ENCODE measurements around the gene SCAF8.
"Not testable (repeated sequence)": the region's sequence is repeated elsewhere in the genome, so short reads cannot be mapped to it uniquely, and the experiment has no call there.

SCAF8 gene

DNA sequence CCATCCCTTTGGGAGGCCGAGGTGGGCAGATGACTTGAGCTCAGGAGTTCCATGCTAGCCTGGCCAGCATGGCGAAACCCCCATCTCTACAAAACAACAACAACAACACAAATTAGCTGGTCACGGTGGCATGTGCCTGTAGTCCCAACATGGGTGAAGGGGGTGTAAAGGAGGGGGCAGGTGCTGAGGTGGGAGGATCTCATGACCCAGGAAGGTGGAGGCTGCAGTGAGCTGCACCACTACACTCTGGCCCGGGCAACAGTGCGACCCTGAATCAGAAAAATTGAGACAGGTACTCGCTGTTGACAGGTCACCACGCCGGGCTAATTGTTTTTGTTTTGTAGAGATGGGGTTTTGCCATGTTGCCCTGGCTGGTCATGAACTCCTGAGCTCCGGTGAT, 4.2 kb downstream of the SCAF8 start:
- no peak for DNase-seq

DNA sequence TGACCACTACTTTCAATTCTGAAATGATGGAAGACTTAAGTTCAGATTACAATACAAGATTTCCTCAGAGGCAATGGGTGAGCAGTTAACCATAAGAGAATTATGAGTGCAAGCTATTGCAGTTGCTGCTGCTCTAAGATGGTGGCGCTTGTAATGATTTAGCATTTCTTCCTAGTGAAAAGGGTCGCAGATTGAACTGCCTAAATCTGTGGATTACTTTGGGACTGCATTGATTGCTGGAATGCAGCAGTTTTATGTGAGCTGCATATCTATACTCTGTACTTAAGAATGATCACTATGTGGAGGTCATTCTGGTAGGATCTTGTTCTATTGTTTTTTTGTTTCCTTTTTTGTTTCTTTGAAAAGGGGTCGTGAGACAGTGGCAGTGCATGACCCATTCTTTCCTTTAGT, 5.3 kb downstream of the SCAF8 start:
- no peak for DNase-seq

DNA sequence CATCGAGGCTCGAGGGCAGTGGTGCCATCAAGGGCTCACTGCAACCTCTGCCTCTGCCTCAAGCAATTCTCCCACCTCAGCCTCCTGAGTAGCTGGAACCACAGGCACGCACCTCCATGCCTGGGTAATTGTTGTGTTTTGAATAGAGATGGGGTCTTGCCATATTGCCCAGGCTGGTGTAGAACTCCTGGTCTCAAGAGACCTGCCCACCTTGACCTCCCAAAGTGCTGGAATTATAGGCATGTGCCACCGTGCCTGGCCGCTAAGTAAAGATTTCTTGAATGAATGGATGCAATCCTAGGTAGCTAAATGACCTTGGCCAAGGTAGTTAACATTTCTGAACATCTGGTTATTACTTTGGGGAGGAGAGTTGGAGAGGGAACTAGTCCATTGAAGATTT, 7.4 kb downstream of the SCAF8 start:
- DNase-seq, result no peak

DNA sequence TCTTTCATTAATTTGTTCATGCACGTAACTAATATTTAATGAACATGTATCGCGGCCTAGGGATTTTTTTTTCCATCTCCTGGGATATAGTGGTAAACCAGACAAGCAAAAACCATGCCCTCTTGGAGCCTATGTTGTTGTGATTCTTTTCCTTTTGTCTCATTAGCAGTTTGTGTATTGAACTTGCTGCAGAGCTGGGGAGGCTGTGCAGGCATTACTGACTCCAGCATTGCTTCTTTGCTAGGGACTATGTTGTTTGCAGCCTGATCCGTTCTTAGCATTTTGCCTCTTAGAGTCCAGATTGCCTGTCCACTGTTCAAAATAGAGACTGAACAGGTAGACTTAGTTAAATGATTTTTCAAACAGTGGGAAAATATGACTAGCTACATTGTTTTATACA, 9.7 kb downstream of the SCAF8 start:
- no peak for DNase-seq

DNA sequence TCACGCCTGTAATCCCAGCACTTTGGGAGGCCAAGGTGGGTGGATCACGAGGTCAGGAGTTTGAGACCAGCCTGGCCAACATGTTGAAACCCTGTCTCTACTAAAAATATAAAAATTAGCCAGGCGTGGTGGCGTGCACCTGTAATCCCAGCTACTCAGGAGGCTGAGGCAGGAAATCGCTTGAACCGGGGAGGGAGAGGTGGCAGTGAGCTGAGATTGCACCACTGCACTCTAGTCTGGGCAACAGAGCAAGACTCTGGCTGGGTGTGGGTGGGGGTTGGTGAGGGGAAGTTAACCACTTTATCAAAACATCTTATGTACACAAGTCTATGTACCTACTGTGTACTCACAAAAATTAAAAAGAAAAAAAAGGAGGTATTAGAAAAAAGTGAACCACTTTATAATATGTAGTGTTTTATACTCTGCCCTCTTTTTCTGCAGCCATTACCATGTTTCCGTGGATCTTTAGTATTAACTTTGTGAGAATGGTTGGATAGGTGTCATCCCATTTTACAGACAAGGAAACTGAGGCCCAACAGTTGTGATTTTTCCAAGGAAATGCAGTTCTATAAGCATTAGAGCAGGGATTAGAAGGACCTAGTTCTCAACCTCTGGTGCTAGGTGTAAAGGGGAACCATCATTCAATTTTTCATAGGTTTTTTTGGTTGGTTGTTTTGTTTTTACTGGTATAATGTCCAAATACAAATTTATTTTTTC, 11.0 kb downstream of the SCAF8 start:
- not testable (repeated sequence) for DNase-seq

- DNase-seq, result no peak
Measured at GRCh38 chr6:154745243-154745642, 12.0 kb downstream of the SCAF8 start.

DNA sequence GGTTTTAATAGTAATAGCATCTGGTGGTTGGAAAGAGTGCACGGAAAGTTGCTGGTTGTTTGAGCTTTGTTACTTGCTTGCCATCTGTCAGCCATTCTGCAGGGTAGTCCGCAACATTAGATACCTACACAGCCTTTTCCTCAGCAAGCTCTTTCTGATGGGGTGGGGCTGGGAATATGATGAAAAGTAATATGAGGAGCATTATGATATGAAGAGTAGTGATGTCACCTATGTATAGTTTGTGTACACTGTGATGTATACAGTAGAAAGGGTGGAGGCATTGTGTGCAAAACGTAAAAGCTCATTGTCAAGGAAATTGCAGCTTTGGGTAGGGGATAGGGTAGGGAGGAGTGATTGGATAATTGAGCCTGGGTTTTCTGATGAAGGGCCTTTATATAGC, 16.1 kb downstream of the SCAF8 start:
- DNase-seq, result no peak

GRCh38 chr6:154751011-154751800, 18.0 kb downstream of the SCAF8 start:
- no peak for DNase-seq

GRCh38 chr6:154752022-154752421, 18.8 kb downstream of the SCAF8 start:
- no peak for DNase-seq

GRCh38 chr6:154754152-154754551, 20.9 kb downstream of the SCAF8 start:
- DNase-seq, result no peak

- no peak for DNase-seq
Measured at GRCh38 chr6:154757352-154758050, 24.3 kb downstream of the SCAF8 start.

GRCh38 chr6:154758125-154758524, 24.9 kb downstream of the SCAF8 start:
- DNase-seq, result no peak

GRCh38 chr6:154763650-154764049, 30.4 kb downstream of the SCAF8 start:
- no peak for DNase-seq

DNA sequence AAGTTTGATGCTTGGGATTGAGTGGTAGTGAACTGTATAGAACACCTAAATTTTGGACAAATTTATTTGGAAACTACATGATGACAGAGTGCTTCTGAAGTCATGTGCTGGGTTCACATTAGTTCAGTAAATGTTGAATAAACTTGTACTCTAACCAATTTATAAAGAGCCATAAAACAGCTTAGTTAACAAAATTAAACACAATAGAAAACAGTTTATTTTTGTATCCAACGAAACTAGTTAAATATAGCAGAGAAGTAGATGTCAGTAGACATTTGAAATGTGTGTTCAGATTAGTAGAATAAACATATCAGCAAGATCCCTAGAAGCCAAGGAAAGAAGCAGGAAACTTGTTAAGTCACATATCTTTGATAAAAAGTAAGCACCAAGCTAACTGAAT, 32.1 kb downstream of the SCAF8 start:
- no peak for DNase-seq

DNA sequence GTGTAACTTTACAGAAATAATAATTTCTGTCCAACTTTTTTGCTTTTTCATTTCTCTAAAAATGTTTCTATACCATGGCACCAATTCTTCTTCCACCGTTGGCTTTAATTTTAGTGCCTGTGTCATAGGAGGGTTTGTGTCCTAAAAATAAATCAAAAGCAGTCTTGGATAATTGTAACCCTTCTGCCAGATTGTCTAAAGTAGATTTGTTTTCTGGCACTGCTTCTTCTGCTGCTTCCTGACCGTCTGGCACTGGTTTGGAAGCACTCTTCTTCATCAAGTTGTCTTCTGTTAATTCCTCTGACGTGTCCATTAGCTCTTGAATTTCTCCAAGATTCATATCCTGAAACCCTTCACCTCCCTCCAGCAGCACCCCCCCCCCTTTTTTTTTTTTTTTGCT, 33.1 kb downstream of the SCAF8 start:
- DNase-seq, result no peak

DNA sequence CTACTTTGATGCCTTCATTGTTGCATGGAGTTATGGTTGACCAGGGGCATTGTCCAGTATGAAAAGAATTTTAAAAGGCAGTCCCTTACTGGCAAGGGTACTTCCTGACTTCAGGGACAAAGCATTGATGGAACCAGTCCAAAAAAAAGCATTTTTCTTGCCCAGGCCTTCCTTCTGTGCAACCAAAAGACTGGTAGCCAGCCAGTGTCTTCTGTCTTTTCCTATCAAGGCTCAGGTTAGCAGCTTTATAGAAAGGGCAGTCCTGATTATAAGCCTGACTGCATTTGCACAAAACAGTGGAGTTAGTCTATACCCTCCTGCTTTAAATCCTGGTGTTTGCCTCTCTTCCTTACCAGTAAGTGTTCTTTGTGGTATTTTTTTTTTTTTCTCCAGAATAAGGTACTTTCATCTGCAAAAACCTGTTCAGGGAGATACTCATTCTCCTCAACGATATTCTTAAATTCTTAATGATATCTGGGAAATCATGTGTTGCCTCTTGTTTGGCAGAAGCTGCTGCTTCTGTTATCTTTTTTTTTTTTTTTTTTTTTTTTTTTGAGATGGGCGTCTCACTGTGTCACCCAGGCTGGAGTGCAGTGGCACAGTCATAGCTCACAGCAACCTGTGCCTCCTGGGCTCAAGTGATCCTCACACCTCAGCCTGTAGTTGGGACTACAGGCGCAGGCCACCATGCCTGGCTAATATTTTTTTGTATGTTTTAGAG, 33.9 kb downstream of the SCAF8 start:
- no peak for DNase-seq

GRCh38 chr6:154768280-154768679, 35.1 kb downstream of the SCAF8 start:
- no peak for DNase-seq

DNA sequence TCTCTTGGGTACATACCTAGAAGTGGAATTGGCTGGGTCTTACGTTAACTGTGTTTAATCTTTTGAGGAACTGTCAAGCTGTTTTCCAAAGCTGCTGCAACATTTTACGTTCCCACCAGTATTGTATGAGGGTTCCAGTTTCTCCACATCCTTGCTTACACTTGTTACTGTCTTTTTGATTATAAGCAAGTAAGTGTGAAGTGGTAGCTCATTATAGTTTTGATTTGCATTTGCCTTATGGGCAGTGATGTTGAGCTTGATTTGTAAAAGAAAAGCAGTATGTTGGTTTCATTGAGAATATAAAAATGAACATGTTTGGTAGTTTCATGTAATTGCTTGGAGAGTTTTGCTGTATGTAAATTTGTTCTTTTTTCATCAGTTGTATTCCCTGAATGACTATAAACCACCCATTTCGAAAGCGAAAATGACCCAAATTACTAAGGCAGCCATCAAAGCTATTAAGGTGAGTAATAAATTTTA, 40.4 kb downstream of the SCAF8 start:
- DNase-seq, result no peak

DNA sequence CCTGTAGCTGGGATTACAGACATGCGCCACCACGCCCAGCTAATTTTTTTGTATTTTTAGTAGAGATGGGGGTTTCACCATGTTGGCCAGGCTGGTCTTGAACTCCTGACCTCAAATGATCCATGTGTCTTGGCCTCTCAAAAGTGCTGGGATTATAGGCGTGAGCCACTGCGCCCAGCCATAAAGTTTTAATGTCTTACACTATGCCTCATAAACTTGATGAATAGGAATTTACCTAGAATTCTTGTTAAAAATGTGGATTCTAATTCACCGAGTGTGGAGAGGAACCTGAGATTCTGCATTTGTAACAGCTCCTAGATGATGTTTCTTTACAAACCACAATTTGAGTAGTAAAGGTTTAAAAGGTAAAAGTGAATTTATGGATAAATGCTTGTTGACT, 45.9 kb downstream of the SCAF8 start:
- not testable (repeated sequence) for DNase-seq

- no peak for DNase-seq
Measured at GRCh38 chr6:154782193-154782592, 49.0 kb downstream of the SCAF8 start.

GRCh38 chr6:154783229-154783628, 50.0 kb downstream of the SCAF8 start:
- DNase-seq, result no peak

- no peak for DNase-seq
Measured at GRCh38 chr6:154785075-154785474, 51.9 kb downstream of the SCAF8 start.

Data from NCI-H1417 treated with DMSO at 0.1 percent for 48 hours (cell line).